Prostate gland (tissue), 2 donors: ENCODE measurements around the gene ADD1.
"Not testable (repeated sequence)": the region's sequence is repeated elsewhere in the genome, so short reads cannot be mapped to it uniquely, and the experiment has no call there.

Experiments
- POLR2A ChIP-seq: fragments of 450-650 bp; IDR thresholded peaks from one replicate; pipeline ENCODE4 v1.6.1; 2016; ENCODE audit warnings: antibody characterized with exemption, mild to moderate bottlenecking
- POLR2AphosphoS5 ChIP-seq: sonication (generic); formaldehyde crosslinking; IDR thresholded peaks from one replicate; pipeline ENCODE4 v1.6.1; 2017; ENCODE audit warnings: antibody characterized with exemption
- TF ChIP-seq, protein P1 (sequence below), 4 experiments: fragments of 200-600 bp in 2 of 4; fragments of 450-650 bp in 2 of 4; sonication (generic) in 2 of 4; IDR thresholded peaks; 1 replicate in 3 of 4; 2 replicates in 1 of 4; pipeline ENCODE4 v1.5.1; 2016 to 2019; ENCODE audit warnings: antibody characterized with exemption in 4 of 4, mild to moderate bottlenecking in 2 of 4, moderate library complexity in 2 of 4

DNA sequence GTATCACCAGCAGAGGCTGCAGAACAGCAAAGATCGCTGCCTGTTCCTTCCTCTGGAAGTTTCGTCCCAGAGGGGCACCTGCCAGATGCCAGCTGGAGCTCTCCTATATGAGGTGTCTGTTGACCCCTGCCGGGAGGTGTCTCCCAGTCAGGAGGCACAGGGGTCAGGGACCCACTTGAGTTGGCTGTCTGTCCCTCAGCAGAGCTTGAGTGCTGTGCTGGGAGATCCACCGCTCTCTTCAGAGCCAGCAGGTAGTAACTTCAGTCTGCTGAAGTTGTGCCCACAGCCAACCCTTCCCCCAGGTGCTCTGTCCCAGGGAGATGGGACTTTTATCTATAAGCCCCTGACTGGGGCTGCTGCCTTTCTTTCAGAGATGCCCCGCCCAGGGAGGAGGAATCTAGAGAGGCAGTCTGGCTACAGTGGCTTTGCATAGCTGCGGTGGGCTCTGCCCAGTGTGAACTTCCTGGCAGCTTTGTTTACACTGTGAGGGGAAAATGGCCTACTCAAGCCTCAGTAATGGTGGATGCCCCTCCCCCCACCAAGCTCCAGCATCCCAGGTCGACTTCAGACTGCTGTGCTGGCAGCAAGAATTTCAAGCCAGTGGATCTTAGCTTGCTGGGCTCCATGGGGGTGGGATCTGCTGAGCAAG, 78.9 kb downstream of the ADD1 start:
- TF ChIP-seq, protein P1, sequence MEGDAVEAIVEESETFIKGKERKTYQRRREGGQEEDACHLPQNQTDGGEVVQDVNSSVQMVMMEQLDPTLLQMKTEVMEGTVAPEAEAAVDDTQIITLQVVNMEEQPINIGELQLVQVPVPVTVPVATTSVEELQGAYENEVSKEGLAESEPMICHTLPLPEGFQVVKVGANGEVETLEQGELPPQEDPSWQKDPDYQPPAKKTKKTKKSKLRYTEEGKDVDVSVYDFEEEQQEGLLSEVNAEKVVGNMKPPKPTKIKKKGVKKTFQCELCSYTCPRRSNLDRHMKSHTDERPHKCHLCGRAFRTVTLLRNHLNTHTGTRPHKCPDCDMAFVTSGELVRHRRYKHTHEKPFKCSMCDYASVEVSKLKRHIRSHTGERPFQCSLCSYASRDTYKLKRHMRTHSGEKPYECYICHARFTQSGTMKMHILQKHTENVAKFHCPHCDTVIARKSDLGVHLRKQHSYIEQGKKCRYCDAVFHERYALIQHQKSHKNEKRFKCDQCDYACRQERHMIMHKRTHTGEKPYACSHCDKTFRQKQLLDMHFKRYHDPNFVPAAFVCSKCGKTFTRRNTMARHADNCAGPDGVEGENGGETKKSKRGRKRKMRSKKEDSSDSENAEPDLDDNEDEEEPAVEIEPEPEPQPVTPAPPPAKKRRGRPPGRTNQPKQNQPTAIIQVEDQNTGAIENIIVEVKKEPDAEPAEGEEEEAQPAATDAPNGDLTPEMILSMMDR (IDR thresholded peaks at IDR 0.05): not testable (repeated sequence)
- not testable (repeated sequence) for TF ChIP-seq POLR2AphosphoS5, POLR2A
